HG02571 (cell line): ENCODE measurements around the gene ANAPC1.
"Not testable (repeated sequence)": the region's sequence is repeated elsewhere in the genome, so short reads cannot be mapped to it uniquely, and the experiment has no call there.

Source experiments
- ATAC-seq: cut with Tn5 transposase; IDR thresholded peaks from one replicate; pipeline ENCODE4 v1.9.1; 2021; ENCODE audit warnings: mild to moderate bottlenecking, moderate library complexity; ENCODE audit not compliant: unreplicated experiment

Gene ANAPC1

GRCh38 chr2:111830479-111830878 is 53.5 kb downstream of the ANAPC1 start:
- peak; percentile 69 for ATAC-seq

- ATAC-seq = not testable (repeated sequence)
Observed at GRCh38 chr2:111828217-111828766, 55.7 kb downstream of the ANAPC1 start.

- ATAC-seq = not testable (repeated sequence)
Observed at GRCh38 chr2:111812970-111813622, 70.9 kb downstream of the ANAPC1 start.

GRCh38 chr2:111790633-111791032 is 93.4 kb downstream of the ANAPC1 start:
- not testable (repeated sequence) for ATAC-seq

- ATAC-seq = not testable (repeated sequence)
Observed at GRCh38 chr2:111784081-111784480, 99.9 kb downstream of the ANAPC1 start.

GRCh38 chr2:111782195-111782594 is 101.8 kb downstream of the ANAPC1 start:
- ATAC-seq = not testable (repeated sequence)

GRCh38 chr2:111781443-111782094 is 102.4 kb downstream of the ANAPC1 start:
- not testable (repeated sequence) for ATAC-seq

GRCh38 chr2:111777155-111777554 is 106.8 kb downstream of the ANAPC1 start:
- not testable (repeated sequence) for ATAC-seq

GRCh38 chr2:111776296-111776695 is 107.7 kb downstream of the ANAPC1 start:
- not testable (repeated sequence) for ATAC-seq

- ATAC-seq = not testable (repeated sequence)
Observed at GRCh38 chr2:111772180-111772579, 111.8 kb downstream of the ANAPC1 start.

GRCh38 chr2:111770916-111771658 is 112.9 kb downstream of the ANAPC1 start:
- ATAC-seq = not testable (repeated sequence)

- ATAC-seq = not testable (repeated sequence)
Observed at GRCh38 chr2:111768266-111769190, 115.5 kb downstream of the ANAPC1 start.

GRCh38 chr2:111767087-111767486 is 116.9 kb downstream of the ANAPC1 start:
- not testable (repeated sequence) for ATAC-seq

- not testable (repeated sequence) for ATAC-seq
Observed at GRCh38 chr2:111766295-111766694, 117.7 kb downstream of the ANAPC1 start.

- not testable (repeated sequence) for ATAC-seq
Observed at GRCh38 chr2:111764151-111764550, 119.8 kb downstream of the ANAPC1 start.

- ATAC-seq = not testable (repeated sequence)
Observed at GRCh38 chr2:111760697-111761284, 123.2 kb downstream of the ANAPC1 start.

- not testable (repeated sequence) for ATAC-seq
Observed at GRCh38 chr2:111752533-111752932, 131.5 kb downstream of the ANAPC1 start.

- ATAC-seq = not testable (repeated sequence)
Observed at GRCh38 chr2:111750641-111751040, 133.4 kb downstream of the ANAPC1 start.

- ATAC-seq = not testable (repeated sequence)
Observed at GRCh38 chr2:111748429-111748828, 135.6 kb downstream of the ANAPC1 start.
